ENCODE data around the gene PILRA.

Gene PILRA

GRCh38 chr7:100413889-100414288 lies 40.6 kb downstream of the PILRA start:
- no peak for DNase-seq

- DNase-seq = no peak
Observed at GRCh38 chr7:100415448-100415847, 42.2 kb downstream of the PILRA start.

- DNase-seq = no peak
Observed at GRCh38 chr7:100418930-100419659, 45.8 kb downstream of the PILRA start.

GRCh38 chr7:100419660-100420226 lies 46.5 kb downstream of the PILRA start:
- DNase-seq = no peak

- no peak for DNase-seq
Observed at GRCh38 chr7:100423315-100423714, 50.0 kb downstream of the PILRA start.

- DNase-seq = no peak
Observed at GRCh38 chr7:100425347-100425746, 52.1 kb downstream of the PILRA start.

- DNase-seq = no peak
Observed at GRCh38 chr7:100426516-100426915, 53.2 kb downstream of the PILRA start.

- no peak for DNase-seq
Observed at GRCh38 chr7:100427762-100428198, 54.5 kb downstream of the PILRA start.

GRCh38 chr7:100428199-100428966 lies 55.1 kb downstream of the PILRA start, which contains the start of gene ZCWPW1:
Gene ZCWPW1 (minus strand): TSS chr7:100428703. CDS start chr7:100420649, 8,054 bp downstream.
- DNase-seq = peak; percentile 97

- peak; percentile 100 for DNase-seq
Observed at GRCh38 chr7:100428967-100429636, 55.8 kb downstream of the PILRA start.

GRCh38 chr7:100429637-100430492 lies 56.6 kb downstream of the PILRA start, which contains the start of gene MEPCE:
Gene MEPCE (plus strand): TSS chr7:100429831. CDS start chr7:100430019, 188 bp downstream.
- DNase-seq = peak; percentile 97

- DNase-seq = peak; percentile 39
Observed at GRCh38 chr7:100430493-100431285, 57.4 kb downstream of the PILRA start.

- no peak for DNase-seq
Observed at GRCh38 chr7:100431286-100431735, 58.0 kb downstream of the PILRA start.

GRCh38 chr7:100432053-100432452 lies 58.8 kb downstream of the PILRA start:
- DNase-seq = no peak

- DNase-seq = no peak
Observed at GRCh38 chr7:100432621-100433275, 59.5 kb downstream of the PILRA start.

- no peak for DNase-seq
Observed at GRCh38 chr7:100433276-100433591, 59.9 kb downstream of the PILRA start.

- no peak for DNase-seq
Observed at GRCh38 chr7:100433592-100434296, 60.5 kb downstream of the PILRA start.

GRCh38 chr7:100434297-100435144 lies 61.2 kb downstream of the PILRA start:
- no peak for DNase-seq

All from activated T-cell treated with anti-CD3 and anti-CD28 coated beads for 4 hours (primary cell).